Ureter (tissue), 1 donor: ENCODE measurements around the gene COL17A1. TPM values are rescaled to one million over a fixed set of nuclear protein-coding genes. Genes with fewer than 3 reads are reported as not detected.

Experiments used
- DNase-seq: peaks from one replicate; pipeline ENCODE4 v3.0.0-alpha.2; 2020; ENCODE audit warnings: low spot score
- total RNA-seq: library from RNA; stranded (reverse); gene quantifications from one replicate; pipeline ENCODE4 v1.2.4, GENCODE V29; 2023
- donor health status: DM: yes; HTN: yes; CAD: no.

Gene COL17A1
- total RNA-seq, 1 donor from 2014 or later, result 18.5 TPM

GRCh38 chr10:103990121-103990520 lies 95.6 kb downstream of the COL17A1 start:
- DNase-seq, result no peak

- DNase-seq, result no peak
Observed at GRCh38 chr10:103986360-103986759, 99.3 kb downstream of the COL17A1 start.

GRCh38 chr10:103985726-103986125 lies 100.0 kb downstream of the COL17A1 start:
- no peak for DNase-seq

GRCh38 chr10:103983367-103983911 lies 102.2 kb downstream of the COL17A1 start:
- no peak for DNase-seq

GRCh38 chr10:103982639-103983038 lies 103.0 kb downstream of the COL17A1 start:
- no peak for DNase-seq

Other genes with a start within 250 kb of the COL17A1 start
- 50.3 TPM for gene SH3PXD2A, start 230.3 kb downstream of the COL17A1 start, total RNA-seq
- gene STN1, start 167.7 kb downstream of the COL17A1 start, total RNA-seq, result 49.3 TPM
- gene SLK, start 118.7 kb downstream of the COL17A1 start, total RNA-seq, result 66.4 TPM
- gene SFR1, start 36.3 kb upstream of the COL17A1 start, total RNA-seq, result 8.4 TPM
- 1.9 TPM for gene CFAP43, start 146.5 kb upstream of the COL17A1 start, total RNA-seq
- gene GSTO1, start 169.0 kb upstream of the COL17A1 start, total RNA-seq, result 79.4 TPM
- 47.0 TPM for gene GSTO2, start 183.3 kb upstream of the COL17A1 start, total RNA-seq